Measurements from ENCODE around the gene LDHA.

DNA sequence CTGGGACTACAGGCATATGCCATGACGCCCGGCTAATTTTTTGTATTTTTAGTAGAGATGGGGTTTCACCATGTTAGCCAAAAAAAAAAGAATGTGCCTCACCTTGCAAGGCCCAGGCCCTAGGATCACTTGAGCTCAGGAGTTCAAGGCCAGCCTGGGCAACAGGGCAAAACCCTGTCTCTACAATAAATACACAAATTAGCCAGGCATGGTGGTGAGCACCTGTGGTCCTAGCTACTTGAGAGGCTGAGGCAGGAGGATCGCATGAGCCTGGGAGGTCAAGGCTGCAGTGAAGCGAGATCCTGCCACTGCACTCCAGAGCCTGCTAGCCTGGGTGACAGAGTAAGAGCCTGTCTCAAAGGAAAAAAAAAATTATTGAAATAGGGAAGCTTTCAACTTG lies 9.7 kb downstream of the LDHA start:
- TF ChIP-seq, protein P1, sequence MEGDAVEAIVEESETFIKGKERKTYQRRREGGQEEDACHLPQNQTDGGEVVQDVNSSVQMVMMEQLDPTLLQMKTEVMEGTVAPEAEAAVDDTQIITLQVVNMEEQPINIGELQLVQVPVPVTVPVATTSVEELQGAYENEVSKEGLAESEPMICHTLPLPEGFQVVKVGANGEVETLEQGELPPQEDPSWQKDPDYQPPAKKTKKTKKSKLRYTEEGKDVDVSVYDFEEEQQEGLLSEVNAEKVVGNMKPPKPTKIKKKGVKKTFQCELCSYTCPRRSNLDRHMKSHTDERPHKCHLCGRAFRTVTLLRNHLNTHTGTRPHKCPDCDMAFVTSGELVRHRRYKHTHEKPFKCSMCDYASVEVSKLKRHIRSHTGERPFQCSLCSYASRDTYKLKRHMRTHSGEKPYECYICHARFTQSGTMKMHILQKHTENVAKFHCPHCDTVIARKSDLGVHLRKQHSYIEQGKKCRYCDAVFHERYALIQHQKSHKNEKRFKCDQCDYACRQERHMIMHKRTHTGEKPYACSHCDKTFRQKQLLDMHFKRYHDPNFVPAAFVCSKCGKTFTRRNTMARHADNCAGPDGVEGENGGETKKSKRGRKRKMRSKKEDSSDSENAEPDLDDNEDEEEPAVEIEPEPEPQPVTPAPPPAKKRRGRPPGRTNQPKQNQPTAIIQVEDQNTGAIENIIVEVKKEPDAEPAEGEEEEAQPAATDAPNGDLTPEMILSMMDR (IDR thresholded peaks at IDR 0.05; ENCODE audit: insufficient read depth, low read length), result no peak
- TF ChIP-seq POLR2AphosphoS5 (IDR thresholded peaks at IDR 0.05; ENCODE audit: low read depth) (no peak), SPI1 (IDR thresholded peaks at IDR 0.05; ENCODE audit: borderline replicate concordance, low read depth) (no peak)
- TF ChIP-seq, protein P2, sequence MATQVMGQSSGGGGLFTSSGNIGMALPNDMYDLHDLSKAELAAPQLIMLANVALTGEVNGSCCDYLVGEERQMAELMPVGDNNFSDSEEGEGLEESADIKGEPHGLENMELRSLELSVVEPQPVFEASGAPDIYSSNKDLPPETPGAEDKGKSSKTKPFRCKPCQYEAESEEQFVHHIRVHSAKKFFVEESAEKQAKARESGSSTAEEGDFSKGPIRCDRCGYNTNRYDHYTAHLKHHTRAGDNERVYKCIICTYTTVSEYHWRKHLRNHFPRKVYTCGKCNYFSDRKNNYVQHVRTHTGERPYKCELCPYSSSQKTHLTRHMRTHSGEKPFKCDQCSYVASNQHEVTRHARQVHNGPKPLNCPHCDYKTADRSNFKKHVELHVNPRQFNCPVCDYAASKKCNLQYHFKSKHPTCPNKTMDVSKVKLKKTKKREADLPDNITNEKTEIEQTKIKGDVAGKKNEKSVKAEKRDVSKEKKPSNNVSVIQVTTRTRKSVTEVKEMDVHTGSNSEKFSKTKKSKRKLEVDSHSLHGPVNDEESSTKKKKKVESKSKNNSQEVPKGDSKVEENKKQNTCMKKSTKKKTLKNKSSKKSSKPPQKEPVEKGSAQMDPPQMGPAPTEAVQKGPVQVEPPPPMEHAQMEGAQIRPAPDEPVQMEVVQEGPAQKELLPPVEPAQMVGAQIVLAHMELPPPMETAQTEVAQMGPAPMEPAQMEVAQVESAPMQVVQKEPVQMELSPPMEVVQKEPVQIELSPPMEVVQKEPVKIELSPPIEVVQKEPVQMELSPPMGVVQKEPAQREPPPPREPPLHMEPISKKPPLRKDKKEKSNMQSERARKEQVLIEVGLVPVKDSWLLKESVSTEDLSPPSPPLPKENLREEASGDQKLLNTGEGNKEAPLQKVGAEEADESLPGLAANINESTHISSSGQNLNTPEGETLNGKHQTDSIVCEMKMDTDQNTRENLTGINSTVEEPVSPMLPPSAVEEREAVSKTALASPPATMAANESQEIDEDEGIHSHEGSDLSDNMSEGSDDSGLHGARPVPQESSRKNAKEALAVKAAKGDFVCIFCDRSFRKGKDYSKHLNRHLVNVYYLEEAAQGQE (IDR thresholded peaks at IDR 0.05; ENCODE audit: insufficient replicate concordance, low read depth), result no peak
